Mesothelial cell of epicardium (in vitro differentiated cells): Measurements from ENCODE around the gene CD40. TPM values are rescaled to one million over a fixed set of nuclear protein-coding genes. Genes with fewer than 3 reads are reported as not detected.

Experiments used
- DNase-seq, 2 experiments: peaks; one replicate each; pipeline ENCODE4 v3.0.0; 2021; ENCODE audit warnings: low spot score in 2 of 2; ENCODE audit not compliant: unreplicated experiment in 2 of 2
- H3K27ac Mint-ChIP-seq: 2 replicates; pipeline ENCODE4 v1.8.0; 2021; ENCODE audit warnings: mixed read lengths
- H3K27me3 Mint-ChIP-seq: 2 replicates; pipeline ENCODE4 v1.8.0; 2021; ENCODE audit warnings: low read depth, mixed read lengths
- H3K36me3 Mint-ChIP-seq: 2 replicates; pipeline ENCODE4 v1.8.0; 2021; ENCODE audit warnings: mixed read lengths
- H3K4me1 Mint-ChIP-seq: 2 replicates; pipeline ENCODE4 v1.8.0; 2021; ENCODE audit warnings: mixed read lengths
- H3K4me3 Mint-ChIP-seq: 2 replicates; pipeline ENCODE4 v1.8.0; 2021; ENCODE audit warnings: mild to moderate bottlenecking, moderate library complexity, mixed read lengths
- H3K9me3 Mint-ChIP-seq: 2 replicates; pipeline ENCODE4 v1.8.0; 2021; ENCODE audit warnings: mixed read lengths
- total RNA-seq: library from RNA; stranded (reverse); gene quantifications from 3 replicates; pipeline ENCODE4 v1.2.1, GENCODE V29; 2021
- TF ChIP-seq, protein P1 (sequence below): fragments of 200-600 bp; sonication (generic); IDR thresholded peaks from one replicate; pipeline ENCODE4 v1.5.0; 2021; ENCODE audit warnings: antibody characterized with exemption; ENCODE audit not compliant: unreplicated experiment

CD40 gene
- total RNA-seq, 1 donor from 2014 or later, result 3.8 TPM

DNA sequence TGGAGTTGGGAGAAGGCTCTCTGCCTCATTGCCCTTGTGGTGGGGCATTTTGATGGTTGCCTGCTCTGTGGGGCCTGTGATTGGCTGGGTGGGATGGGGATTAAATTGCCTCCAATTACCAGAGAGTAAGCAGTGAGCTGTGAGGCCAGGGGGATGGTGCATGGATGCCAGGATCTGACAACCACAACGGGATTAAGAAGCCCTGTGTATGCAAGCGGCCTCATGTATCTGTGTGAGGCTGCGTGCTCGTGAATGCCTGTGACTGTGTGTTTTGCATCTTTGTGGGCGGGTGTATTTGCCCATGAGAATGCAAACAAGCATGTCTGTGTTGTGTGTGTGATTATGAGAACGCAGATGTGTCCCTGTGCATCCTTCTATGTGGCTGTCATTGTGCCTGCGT lies 46.1 kb downstream of the CD40 start:
- Mint-ChIP-seq H3K4me3 (no peak overlapping the region), H3K27ac (no peak overlapping the region), H3K27me3 (peaks cover 75% of the 10 kb centered on the region), H3K4me1 (peaks cover under 1% of the 10 kb centered on the region), H3K9me3 (no peaks in the 10 kb centered on the region), H3K36me3 (no peaks in the 10 kb centered on the region)
- DNase-seq, result no peak
- TF ChIP-seq, protein P1, sequence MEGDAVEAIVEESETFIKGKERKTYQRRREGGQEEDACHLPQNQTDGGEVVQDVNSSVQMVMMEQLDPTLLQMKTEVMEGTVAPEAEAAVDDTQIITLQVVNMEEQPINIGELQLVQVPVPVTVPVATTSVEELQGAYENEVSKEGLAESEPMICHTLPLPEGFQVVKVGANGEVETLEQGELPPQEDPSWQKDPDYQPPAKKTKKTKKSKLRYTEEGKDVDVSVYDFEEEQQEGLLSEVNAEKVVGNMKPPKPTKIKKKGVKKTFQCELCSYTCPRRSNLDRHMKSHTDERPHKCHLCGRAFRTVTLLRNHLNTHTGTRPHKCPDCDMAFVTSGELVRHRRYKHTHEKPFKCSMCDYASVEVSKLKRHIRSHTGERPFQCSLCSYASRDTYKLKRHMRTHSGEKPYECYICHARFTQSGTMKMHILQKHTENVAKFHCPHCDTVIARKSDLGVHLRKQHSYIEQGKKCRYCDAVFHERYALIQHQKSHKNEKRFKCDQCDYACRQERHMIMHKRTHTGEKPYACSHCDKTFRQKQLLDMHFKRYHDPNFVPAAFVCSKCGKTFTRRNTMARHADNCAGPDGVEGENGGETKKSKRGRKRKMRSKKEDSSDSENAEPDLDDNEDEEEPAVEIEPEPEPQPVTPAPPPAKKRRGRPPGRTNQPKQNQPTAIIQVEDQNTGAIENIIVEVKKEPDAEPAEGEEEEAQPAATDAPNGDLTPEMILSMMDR, result no peak

DNA sequence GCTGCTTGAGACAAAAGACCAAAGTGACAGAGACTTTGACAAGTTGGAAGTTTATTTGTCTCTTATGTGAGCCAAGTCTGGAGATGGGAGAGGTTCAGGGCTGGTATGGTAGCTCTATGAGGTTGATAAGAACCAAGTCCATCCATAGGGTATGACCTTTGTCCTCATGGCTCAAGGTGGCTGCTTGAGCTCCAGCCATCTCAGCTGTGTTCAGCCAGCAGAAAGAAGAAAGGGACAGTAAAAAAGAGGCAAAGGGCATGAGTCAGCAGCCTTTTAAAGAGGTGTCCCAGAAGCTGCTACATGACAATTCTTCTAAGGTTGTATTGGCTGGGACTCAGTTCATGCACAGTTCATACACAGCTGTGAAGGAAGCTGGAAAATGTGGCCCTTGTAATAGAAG lies 49.0 kb downstream of the CD40 start:
- TF ChIP-seq, protein P1, result no peak
- Mint-ChIP-seq H3K9me3 (no peaks in the 10 kb centered on the region), H3K36me3 (no peaks in the 10 kb centered on the region), H3K4me3 (no peak overlapping the region), H3K27ac (no peak overlapping the region), H3K27me3 (peaks cover 78% of the 10 kb centered on the region), H3K4me1 (peaks cover 7% of the 10 kb centered on the region)
- no peak for DNase-seq

GRCh38 chr20:46168438-46168837 lies 50.3 kb downstream of the CD40 start:
- no peak for DNase-seq
- Mint-ChIP-seq H3K36me3 (no peaks in the 10 kb centered on the region), H3K4me3 (no peak overlapping the region), H3K4me1 (peaks cover 7% of the 10 kb centered on the region), H3K27me3 (peaks cover 78% of the 10 kb centered on the region), H3K9me3 (no peaks in the 10 kb centered on the region), H3K27ac (no peak overlapping the region)
- TF ChIP-seq, protein P1, result no peak

- Mint-ChIP-seq H3K9me3 (no peaks in the 10 kb centered on the region), H3K36me3 (no peaks in the 10 kb centered on the region), H3K4me3 (no peak overlapping the region), H3K27ac (no peak overlapping the region), H3K4me1 (peaks cover 7% of the 10 kb centered on the region), H3K27me3 (peaks cover 76% of the 10 kb centered on the region)
- no peak for DNase-seq
- TF ChIP-seq, protein P1, result no peak
Measured at GRCh38 chr20:46169245-46170171, 51.4 kb downstream of the CD40 start.

GRCh38 chr20:46171476-46171875 lies 53.4 kb downstream of the CD40 start:
- H3K9me3 Mint-ChIP-seq, result no peaks in the 10 kb centered on the region
- no peak for DNase-seq
- H3K36me3 Mint-ChIP-seq, result no peaks in the 10 kb centered on the region
- H3K4me1 Mint-ChIP-seq, result peaks cover 7% of the 10 kb centered on the region
- peaks cover 86% of the 10 kb centered on the region for H3K27me3 Mint-ChIP-seq
- H3K4me3 Mint-ChIP-seq, result no peak overlapping the region
- TF ChIP-seq, protein P1, result no peak
- no peak overlapping the region for H3K27ac Mint-ChIP-seq
